ENCODE measurements around the gene OGT. TPM values are rescaled to one million over a fixed set of nuclear protein-coding genes. Genes with fewer than 3 reads are reported as not detected.

The OGT gene
- polyA plus RNA-seq, 3 donors = 11.7 to 310 (median 14.0) TPM

DNA sequence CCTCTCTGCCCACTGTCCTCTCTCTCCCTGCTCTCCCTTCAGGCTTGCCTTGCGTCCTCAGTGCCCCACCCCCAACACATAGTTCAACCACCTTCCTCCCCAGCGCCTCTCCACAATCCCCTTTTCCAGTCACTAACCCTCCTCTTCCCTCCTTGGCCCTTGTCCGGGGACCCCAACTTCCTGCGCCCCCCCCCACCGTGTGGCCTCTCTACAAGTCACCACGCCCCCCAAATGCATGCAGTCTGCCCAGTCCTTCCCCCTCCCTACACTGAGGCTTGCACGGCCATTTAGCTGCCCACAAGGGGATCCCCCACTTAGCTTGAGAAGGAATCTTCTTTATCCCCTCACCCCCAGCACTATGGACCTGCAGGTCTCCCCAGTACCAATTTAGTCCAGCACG is 84.8 kb downstream of the OGT start:
- TF ChIP-seq, protein P1, sequence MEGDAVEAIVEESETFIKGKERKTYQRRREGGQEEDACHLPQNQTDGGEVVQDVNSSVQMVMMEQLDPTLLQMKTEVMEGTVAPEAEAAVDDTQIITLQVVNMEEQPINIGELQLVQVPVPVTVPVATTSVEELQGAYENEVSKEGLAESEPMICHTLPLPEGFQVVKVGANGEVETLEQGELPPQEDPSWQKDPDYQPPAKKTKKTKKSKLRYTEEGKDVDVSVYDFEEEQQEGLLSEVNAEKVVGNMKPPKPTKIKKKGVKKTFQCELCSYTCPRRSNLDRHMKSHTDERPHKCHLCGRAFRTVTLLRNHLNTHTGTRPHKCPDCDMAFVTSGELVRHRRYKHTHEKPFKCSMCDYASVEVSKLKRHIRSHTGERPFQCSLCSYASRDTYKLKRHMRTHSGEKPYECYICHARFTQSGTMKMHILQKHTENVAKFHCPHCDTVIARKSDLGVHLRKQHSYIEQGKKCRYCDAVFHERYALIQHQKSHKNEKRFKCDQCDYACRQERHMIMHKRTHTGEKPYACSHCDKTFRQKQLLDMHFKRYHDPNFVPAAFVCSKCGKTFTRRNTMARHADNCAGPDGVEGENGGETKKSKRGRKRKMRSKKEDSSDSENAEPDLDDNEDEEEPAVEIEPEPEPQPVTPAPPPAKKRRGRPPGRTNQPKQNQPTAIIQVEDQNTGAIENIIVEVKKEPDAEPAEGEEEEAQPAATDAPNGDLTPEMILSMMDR (IDR thresholded peaks at IDR 0.05) = no peak
- H3K4me1 ChIP-seq (ENCODE audit: control insufficient read depth in 1 of 2, insufficient read depth in 2 of 2, low read length in 2 of 2) = peaks cover 14 to 16% of the 10 kb centered on the region in 2 donors
- DNase-seq = no peak
- H3K9me3 ChIP-seq (replicated peaks in 1 of 2; ENCODE audit: control insufficient read depth in 1 of 2, insufficient read depth in 1 of 2, low read length in 2 of 2) = no peaks in the 10 kb centered on the region
- no peaks in the 10 kb centered on the region for H3K27me3 ChIP-seq (ENCODE audit: control insufficient read depth in 2 of 2, insufficient read depth in 2 of 2, low read length in 2 of 2)
- peaks cover 18% of the 10 kb centered on the region for H3K4me1 Mint-ChIP-seq
- peaks cover 1 to 13% of the 10 kb centered on the region in 2 donors for H3K36me3 ChIP-seq (replicated peaks in 1 of 2; ENCODE audit: control insufficient read depth in 1 of 2, insufficient read depth in 2 of 2, low read length in 2 of 2)
- H4K20me1 ChIP-seq (ENCODE audit: insufficient read depth, low read length) = no peaks in the 10 kb centered on the region
- H3K4me2 ChIP-seq (replicated peaks; ENCODE audit: extremely low read depth, low read length, poor library complexity, severe bottlenecking) = no peak overlapping the region
- H3K79me2 ChIP-seq (ENCODE audit: insufficient read depth, low read length) = no peaks in the 10 kb centered on the region
- peaks cover 0 to 3% (median 2%) of the 10 kb centered on the region in 3 donors for H3K27me3 Mint-ChIP-seq (ENCODE audit: low read depth in 3 of 3)
- peaks cover 17 to 21% of the 10 kb centered on the region in 2 donors for H3K36me3 Mint-ChIP-seq
- peak overlapping the region in 1 of 7 donors; percentile 26 for H3K27ac Mint-ChIP-seq
- peaks cover 0 to 2% (median 0%) of the 10 kb centered on the region in 7 donors for H3K9me3 Mint-ChIP-seq
- no peak overlapping the region for H3K27ac ChIP-seq (ENCODE audit: low read depth in 1 of 2, low read length in 2 of 2)
- intact Hi-C loops (cut with micrococcal nuclease) = no loop called here
- peak overlapping the region in 1 of 2 donors; percentile 56 for H3K4me3 Mint-ChIP-seq
- no peak overlapping the region for H3K9ac ChIP-seq (ENCODE audit: insufficient read depth, low read length, poor library complexity, severe bottlenecking)
- H3K4me3 ChIP-seq (replicated peaks in 1 of 3; ENCODE audit: low read depth in 2 of 3, low read length in 3 of 3) = no peak overlapping the region
- no peak overlapping the region for H2AFZ ChIP-seq (ENCODE audit: insufficient read depth, low read depth, low read length, poor library complexity, severe bottlenecking)
- WGBS (ENCODE audit: insufficient coverage) = no CpG with 5 or more reads among the region's 8 CpGs

DNA sequence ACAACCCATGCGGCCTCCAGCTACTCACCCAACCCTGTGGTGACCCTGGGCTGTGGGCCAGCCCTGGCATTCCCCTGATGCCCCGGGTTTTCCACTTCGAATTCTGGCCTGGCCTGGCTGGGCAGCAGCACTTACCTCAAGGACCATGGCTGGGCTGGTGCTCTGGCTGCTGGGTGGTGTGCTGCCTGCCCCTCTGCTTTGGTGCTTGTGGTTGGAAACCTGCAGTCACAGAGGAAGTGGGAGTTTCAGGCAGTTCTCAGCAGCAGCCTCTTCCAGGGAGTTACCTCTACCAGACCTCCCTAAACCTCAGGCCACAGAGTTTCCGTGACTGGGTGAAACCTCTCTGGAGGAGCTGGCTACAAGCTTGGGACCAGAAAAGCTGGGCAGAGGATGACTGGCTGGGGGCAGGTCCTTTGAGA is 85.4 kb downstream of the OGT start, which contains the start of gene CXCR3:
CXCR3 (minus strand) TSS at position 209 of the 419 bp plus-strand sequence; CDS start at position 147, 62 bp downstream.
- Histone ChIP-seq H3K36me3 (replicated peaks in 1 of 2; ENCODE audit: control insufficient read depth in 1 of 2, insufficient read depth in 2 of 2, low read length in 2 of 2) (peaks cover 0 to 7% of the 10 kb centered on the region in 2 donors), H2AFZ (ENCODE audit: insufficient read depth, low read depth, low read length, poor library complexity, severe bottlenecking) (no peak within 1 kb of the TSS), H3K4me2 (replicated peaks; ENCODE audit: extremely low read depth, low read length, poor library complexity, severe bottlenecking) (no peak within 1 kb of the TSS), H3K9ac (ENCODE audit: insufficient read depth, low read length, poor library complexity, severe bottlenecking) (no peak within 1 kb of the TSS), H3K27me3 (ENCODE audit: control insufficient read depth in 2 of 2, insufficient read depth in 2 of 2, low read length in 2 of 2) (no peaks in the 10 kb centered on the region), H3K4me1 (ENCODE audit: control insufficient read depth in 1 of 2, insufficient read depth in 2 of 2, low read length in 2 of 2) (peaks cover 18 to 20% of the 10 kb centered on the region in 2 donors), H3K4me3 (replicated peaks in 1 of 3; ENCODE audit: low read depth in 2 of 3, low read length in 3 of 3) (no peak within 1 kb of the TSS), H3K9me3 (replicated peaks in 1 of 2; ENCODE audit: control insufficient read depth in 1 of 2, insufficient read depth in 1 of 2, low read length in 2 of 2) (no peaks in the 10 kb centered on the region), H3K27ac (ENCODE audit: low read depth in 1 of 2, low read length in 2 of 2) (no peak within 1 kb of the TSS), H3K79me2 (ENCODE audit: insufficient read depth, low read length) (no peaks in the 10 kb centered on the region), H4K20me1 (ENCODE audit: insufficient read depth, low read length) (no peaks in the 10 kb centered on the region)
- DNase-seq = peak in 1 of 3 donors; percentile 10
- H3K27ac Mint-ChIP-seq = peak within 1 kb of the TSS in 3 of 7 donors; percentile 18 to 47 (median 42)
- peaks cover 0 to 3% (median 2%) of the 10 kb centered on the region in 3 donors for H3K27me3 Mint-ChIP-seq (ENCODE audit: low read depth in 3 of 3)
- peaks cover 13 to 16% of the 10 kb centered on the region in 2 donors for H3K36me3 Mint-ChIP-seq
- no CpG with 5 or more reads among the region's 4 CpGs for WGBS (ENCODE audit: insufficient coverage)
- intact Hi-C loops (cut with micrococcal nuclease) = no loop called here
- peaks cover 0 to 2% (median 0%) of the 10 kb centered on the region in 7 donors for H3K9me3 Mint-ChIP-seq
- TF ChIP-seq, protein P1 (IDR thresholded peaks at IDR 0.05) = no peak
- peaks cover 19% of the 10 kb centered on the region for H3K4me1 Mint-ChIP-seq
- H3K4me3 Mint-ChIP-seq = peak within 1 kb of the TSS in 1 of 2 donors; percentile 56
